SKM-1 (cell line): ENCODE data around the gene LCE1F.

Experiments used
- DNase-seq: peaks from one replicate; lab custom pipeline; 2025; ENCODE audit not compliant: unreplicated experiment; lab: John Stamatoyannopoulos, UW

The LCE1F gene

DNA sequence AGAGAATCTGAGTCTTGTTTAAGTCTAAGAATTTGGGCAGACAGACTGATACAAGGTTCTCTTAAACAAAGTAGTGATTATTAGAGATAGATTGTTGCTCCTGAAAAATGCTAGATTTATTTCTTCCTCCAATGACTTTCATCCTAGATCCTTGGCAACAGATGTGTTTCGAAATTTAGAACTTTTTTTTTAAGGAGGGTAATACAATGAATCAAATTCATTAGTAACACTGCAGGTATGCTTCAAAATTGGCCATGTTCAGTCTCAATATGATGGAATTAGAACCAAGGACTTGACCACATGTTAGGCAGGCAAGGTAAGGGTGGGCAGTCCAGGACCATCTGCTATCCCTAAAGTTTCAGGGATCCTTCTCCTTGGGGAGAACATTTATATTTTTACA is 4.5 kb upstream of the LCE1F start:
- DNase-seq, result no peak

- no peak for DNase-seq
Observed at GRCh38 chr1:152776361-152776760, 1.4 kb downstream of the LCE1F start.

- peak; percentile 9 for DNase-seq
Observed at GRCh38 chr1:152777510-152778137, 2.7 kb downstream of the LCE1F start.

DNA sequence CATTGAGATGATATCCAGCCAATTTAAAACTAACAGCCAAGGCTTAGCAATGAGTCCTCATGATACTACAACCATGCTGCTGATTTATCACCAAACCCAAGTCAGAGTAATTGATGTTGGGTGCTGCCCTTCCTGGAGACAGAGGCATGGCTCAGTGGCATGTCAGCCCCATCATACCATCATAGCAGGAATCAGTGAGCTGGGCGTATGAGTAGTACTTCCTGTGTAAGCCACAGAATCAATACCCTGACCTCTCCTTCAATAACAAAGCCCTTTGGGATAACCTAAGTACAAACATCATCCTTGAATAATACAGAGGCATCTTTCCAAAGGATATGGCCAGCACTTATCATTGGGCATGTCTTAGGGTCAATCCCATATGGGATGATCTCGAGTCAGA is 8.2 kb downstream of the LCE1F start:
- DNase-seq, result no peak

GRCh38 chr1:152786077-152786476 is 11.1 kb downstream of the LCE1F start, which contains the start of gene LCE1E:
LCE1E (plus strand) TSS chr1:152786257; CDS start chr1:152787300, 1,043 bp downstream.
- no peak for DNase-seq

GRCh38 chr1:152795686-152796085 is 20.7 kb downstream of the LCE1F start:
- DNase-seq, result no peak

GRCh38 chr1:152796421-152796820 is 21.5 kb downstream of the LCE1F start, which contains the start of gene LCE1D:
LCE1D (plus strand) TSS chr1:152796721; CDS start chr1:152797795, 1,074 bp downstream.
- no peak for DNase-seq

- DNase-seq, result no peak
Observed at GRCh38 chr1:152801333-152801732, 26.4 kb downstream of the LCE1F start.

DNA sequence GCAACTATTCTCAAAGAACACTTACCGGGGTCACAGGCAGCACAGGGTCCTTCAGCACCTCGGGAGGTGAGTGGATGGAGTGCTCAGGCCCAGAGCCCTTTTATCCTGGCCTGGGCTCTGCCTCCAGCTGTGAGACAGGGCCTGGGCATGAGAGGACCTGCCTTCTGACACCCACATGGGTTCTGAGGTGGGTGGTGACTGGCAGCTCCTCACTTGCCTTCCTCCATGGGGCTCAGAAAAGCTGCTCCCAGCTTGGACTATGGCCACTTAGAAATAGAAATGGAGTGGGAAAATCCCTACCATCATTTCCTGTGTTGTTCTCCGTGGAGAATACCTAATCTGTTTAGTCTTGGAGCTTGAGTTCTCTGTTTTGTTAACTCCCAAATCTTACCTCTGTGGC is 31.6 kb downstream of the LCE1F start, which contains the start of gene LCE1C:
TSS of gene LCE1C (minus strand) at position 76 of the 400 bp plus-strand sequence. CDS start 1,173 bp downstream, outside the sequence.
- DNase-seq, result no peak

GRCh38 chr1:152811050-152811449 is 36.1 kb downstream of the LCE1F start:
- DNase-seq, result no peak

- DNase-seq, result no peak
Observed at GRCh38 chr1:152811671-152812070, 36.7 kb downstream of the LCE1F start, which contains the start of gene LCE1B. LCE1B (plus strand) TSS chr1:152811971; CDS start chr1:152812447, 476 bp downstream.

DNA sequence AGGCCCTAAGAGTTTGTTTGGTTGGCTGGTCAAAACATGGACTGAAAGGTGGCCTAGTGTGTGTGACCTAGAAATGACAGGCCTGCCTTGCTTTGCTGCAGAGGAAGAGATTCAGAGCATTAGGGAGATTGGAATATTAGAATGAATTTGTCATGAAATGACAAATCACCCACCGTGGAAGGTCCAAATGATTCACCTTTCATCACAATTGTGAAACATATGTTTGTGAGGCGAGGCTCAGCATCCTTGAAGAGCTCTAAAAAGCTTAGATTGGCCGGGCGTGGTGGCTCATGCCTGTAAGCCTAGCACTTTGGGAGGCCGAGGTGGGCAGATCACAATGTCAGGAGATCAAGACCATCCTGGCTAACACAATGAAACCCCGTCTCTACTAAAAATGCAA is 42.4 kb downstream of the LCE1F start:
- no peak for DNase-seq

- DNase-seq, result no peak
Observed at GRCh38 chr1:152823294-152823693, 48.4 kb downstream of the LCE1F start.

DNA sequence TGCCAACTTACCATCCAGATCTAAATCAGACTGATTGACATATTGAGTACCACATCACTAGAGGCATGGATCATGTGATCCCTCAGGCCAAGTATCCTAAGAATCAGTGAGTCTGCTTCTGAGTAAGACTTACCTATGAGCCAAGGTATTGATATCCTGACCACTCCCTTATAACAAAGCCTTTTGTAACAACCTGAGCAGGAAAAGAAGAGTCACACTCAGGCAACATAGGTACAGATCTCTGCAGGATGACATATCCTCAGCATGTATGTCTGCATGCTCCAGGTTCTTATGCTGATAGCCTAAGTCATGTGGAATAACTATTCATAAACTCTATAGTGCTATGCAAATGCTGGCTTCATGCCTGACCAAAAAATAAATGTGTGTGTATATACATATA is 50.0 kb downstream of the LCE1F start:
- DNase-seq, result no peak
